Measurements from ENCODE around the gene MFSD2B.
"Not testable (repeated sequence)": the region's sequence is repeated elsewhere in the genome, so short reads cannot be mapped to it uniquely, and the experiment has no call there.

Gene MFSD2B

GRCh38 chr2:24019729-24020128, 9.8 kb downstream of the MFSD2B start:
- no peak for DNase-seq (ENCODE audit: low read depth)

DNA sequence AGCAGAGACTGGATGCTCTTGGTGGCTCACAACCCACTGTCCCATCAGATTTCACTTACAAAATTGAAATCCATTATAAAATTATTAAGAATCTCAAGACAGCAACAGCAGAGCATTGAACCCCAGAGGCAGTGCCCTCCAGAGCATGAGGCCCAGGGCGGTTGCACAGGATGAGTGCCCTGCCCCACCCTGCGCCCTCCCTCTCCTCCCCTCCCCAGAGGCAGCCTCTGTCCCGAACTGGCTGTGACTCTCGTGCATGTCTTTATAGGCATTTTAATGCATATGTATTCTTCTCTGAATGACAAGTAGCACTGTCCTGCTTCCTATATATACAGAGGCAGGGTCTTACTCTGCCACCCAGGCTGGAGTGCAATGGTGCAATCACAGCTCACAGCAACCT, 10.4 kb downstream of the MFSD2B start:
- no peak for DNase-seq (ENCODE audit: low read depth)

GRCh38 chr2:24021122-24021998, 11.5 kb downstream of the MFSD2B start:
- no peak for DNase-seq (ENCODE audit: low read depth)

GRCh38 chr2:24022324-24022974, 12.6 kb downstream of the MFSD2B start:
- no peak for DNase-seq (ENCODE audit: low read depth)

GRCh38 chr2:24022975-24023575, 13.2 kb downstream of the MFSD2B start:
- no peak for DNase-seq (ENCODE audit: low read depth)

- DNase-seq (ENCODE audit: low read depth), result no peak
Measured at GRCh38 chr2:24024018-24024417, 14.1 kb downstream of the MFSD2B start.

DNA sequence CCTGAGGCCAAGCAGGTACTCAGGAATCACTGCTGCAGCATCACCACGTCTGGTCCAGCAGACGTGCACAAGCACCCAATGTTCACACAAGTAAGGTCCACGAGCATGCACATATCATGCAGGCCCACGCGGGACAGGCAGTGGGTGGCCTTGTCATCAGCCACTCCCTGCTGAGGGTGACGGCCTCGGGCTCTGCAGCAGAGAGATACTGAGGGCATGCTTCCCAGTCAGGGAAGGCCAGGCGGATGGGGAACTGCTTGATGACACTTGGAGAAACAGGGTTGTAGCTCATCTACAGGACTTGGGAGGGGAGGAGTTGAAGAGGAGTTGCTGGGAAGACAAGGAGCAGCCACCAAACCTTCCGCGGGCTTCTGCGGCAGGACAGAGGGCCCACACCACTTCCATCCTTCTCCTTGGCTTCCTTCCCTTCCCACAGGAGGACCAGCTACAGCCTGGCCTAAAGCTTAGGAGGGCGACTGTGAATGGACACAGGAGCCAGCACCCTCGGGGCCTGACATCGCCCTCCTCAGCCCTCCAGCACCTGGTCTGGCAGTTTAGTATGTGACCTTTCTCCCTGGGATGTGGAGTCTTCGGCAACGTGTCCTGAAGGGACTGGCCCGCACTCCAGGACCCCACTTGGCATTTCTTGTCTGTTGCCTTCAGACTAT, 15.2 kb downstream of the MFSD2B start:
- no peak for DNase-seq (ENCODE audit: low read depth)

- DNase-seq (ENCODE audit: low read depth), result no peak
Measured at GRCh38 chr2:24026233-24026632, 16.3 kb downstream of the MFSD2B start.

- no peak for DNase-seq (ENCODE audit: low read depth)
Measured at GRCh38 chr2:24038786-24039499, 29.1 kb downstream of the MFSD2B start.

- DNase-seq (ENCODE audit: low read depth), result no peak
Measured at GRCh38 chr2:24040511-24040910, 30.6 kb downstream of the MFSD2B start.

DNA sequence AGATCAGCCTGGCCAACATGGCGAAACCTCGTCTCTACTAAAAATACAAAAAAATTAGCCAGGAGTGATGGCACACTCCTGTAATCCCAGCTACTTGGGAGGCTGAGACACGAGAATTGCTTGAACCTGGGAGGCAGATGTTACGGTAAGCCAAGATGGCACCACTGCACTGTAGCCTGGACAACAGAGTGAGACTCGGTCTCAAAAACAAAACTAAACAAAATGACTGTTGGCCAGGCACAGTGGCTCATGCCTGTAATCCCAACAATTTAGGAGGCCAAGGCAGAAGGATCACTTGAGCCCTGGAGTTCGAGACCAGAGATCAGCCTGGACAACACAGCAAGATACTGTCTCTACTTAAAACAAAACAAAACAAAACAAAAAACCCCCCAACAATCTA, 33.2 kb downstream of the MFSD2B start:
- not testable (repeated sequence) for DNase-seq (ENCODE audit: low read depth)

DNA sequence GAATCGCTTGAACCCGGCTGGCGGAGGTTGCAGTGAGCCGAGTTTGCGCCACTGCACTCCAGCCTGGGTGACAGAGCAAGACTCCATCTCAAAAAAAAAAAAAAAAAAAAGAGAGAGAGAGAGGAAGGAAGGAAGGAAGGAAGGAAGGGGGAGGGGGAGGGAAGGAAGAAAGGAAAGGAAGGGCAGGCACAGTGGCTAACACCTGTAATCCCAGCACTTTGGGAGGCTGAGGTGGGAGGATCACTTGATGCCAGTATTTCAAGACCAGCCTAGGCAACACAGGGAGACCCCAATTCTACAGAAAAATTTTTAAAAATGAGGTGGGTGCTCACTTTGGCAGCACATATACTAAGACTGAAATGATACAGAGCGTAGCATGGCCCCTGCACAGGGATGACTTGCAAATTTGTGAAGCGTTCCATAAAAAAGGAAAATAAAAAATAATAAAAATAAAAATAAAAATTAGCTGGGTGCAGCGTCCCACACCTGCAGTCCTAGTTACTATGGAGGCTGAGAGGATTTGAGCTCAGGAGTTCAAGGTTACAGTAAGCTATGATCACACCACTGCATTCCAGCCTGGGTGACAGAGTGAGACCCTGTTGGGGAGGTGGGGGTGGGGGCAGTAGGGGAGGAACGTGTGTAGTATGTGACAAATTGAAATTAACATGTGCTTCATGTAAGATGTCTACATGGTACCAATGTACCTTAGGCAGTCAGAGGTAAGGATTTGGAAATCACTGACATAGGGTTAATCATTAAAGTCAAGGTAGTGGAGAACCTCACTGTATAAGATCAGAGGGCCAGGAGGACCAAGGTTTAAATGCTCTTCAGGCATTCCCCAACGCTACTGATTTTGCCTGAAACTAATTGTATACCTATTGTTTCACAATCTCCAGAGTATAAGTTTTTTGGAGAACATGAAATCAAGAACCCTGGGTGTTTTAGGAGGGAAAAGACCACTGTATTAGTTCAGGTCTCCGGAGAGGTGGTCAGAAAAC, 35.9 kb downstream of the MFSD2B start:
- DNase-seq (ENCODE audit: low read depth), result no peak

DNA sequence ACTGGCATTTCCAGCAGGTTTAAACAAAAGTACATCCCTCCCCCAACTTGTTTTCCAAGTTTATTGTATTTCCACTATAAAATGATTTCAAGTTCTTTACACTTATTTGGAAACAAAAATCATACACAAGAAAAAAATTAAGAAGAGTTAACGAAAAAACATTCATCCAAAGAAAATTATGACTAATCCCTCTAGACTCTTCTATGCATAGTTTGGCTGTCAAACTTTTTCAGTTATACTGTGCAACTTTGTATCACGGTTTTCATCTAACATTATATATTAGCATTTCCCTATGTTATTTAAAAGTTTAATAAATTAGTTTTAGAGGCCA, 36.7 kb downstream of the MFSD2B start:
- no peak for DNase-seq (ENCODE audit: low read depth)

GRCh38 chr2:24046930-24047702, 37.2 kb downstream of the MFSD2B start, which contains the start of gene WDCP:
Gene WDCP, minus strand, starts transcription at chr2:24047391. Its CDS starts 7,897 bp downstream, at chr2:24039494.
- DNase-seq (ENCODE audit: low read depth), result peak; percentile 95

DNA sequence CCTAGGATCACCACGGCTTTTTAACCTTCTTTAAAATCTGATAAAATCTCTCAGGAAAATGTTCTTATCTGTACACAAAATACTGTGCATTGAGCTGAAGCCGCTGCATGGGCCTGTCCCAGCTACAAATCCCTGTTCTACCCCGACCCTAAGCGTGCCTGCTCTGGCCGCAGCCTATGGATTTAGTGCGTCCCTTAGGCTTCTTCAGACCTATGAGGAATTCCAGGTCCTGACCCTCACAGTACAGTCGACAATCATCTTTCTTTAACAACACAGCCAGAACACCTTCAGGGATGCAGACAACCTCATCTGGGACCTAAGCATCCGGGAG, 37.8 kb downstream of the MFSD2B start:
- no peak for DNase-seq (ENCODE audit: low read depth)

GRCh38 chr2:24048769-24049484, 39.0 kb downstream of the MFSD2B start:
- DNase-seq (ENCODE audit: low read depth), result no peak

DNA sequence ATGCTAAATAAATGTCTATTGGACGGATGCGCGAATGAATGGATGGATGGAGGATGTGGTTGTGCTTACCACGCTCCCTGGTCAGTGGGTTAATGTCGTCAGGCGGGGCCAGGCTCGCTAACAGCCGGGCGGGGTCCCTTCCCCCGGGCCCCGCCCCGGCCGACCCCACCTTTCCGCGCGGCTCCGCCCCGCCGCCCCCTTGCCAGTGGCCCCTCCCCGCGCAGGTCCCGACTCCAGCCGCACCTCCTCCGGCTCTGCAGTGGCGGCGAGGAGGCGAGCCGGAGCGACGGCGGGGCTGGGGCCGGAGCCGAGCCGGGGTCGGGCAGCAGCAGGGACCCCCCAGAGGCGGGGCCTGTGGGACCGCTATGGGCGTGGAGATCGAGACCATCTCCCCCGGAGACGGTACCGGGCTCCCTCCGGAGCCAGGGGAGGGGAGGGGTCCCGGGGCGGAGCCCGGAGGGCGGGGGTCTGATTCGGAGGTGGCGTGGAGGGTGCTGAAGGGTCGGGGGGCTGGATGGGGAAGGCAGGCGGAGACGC, 39.7 kb downstream of the MFSD2B start, which contains the start of gene FKBP1B:
TSS of gene FKBP1B (plus strand) at position 257 of the 537 bp plus-strand sequence. CDS start at position 366, 109 bp downstream.
- no peak for DNase-seq (ENCODE audit: low read depth)

DNA sequence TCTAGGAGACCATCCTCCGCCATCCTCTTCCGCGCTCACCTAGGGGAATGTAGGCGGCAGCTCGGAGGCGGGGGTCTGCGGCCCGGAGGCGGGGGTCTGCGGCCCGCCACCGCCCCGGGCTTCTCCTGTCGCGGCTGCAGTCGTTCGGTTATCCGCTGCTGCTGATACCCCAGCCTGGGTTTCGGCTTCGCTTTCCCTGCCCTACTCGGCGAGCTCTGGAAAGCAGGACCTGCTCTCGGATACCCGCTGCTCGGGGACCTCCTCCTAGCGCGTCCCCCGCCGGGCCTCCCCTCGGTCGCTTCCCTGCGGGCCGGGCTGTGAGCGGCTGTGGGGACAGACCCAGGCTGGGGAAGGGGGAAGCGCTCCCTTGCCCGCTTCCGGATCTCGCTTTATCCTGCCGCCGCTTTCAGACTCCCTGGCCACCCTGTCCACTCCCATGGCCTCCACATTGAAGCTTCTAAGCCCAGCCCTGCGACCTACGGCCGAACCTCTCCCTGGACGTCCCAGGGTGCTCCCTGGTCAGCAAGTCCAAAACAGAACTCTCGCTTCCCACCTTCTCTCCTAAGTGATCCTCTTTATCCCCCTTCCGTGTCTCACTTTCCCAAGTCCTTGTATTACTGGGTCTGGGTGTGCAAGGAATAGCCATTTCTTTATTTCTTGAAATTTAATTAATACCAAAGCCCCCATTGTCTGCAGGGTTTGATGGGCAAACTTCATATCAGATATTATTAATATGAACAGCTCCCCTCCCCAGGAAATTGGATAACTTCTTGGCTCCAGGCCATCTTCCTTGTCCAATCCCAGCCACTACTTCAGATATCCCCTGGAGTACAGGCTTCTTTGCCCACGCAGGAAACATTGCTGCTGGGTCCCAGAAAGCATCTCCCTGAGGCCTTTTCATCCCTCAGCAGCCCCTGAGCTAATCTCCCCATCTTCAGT, 40.4 kb downstream of the MFSD2B start:
- DNase-seq (ENCODE audit: low read depth), result no peak

Measured in HS-5 (cell line).